ENCODE results near the gene LIMS1. TPM values are rescaled to one million over a fixed set of nuclear protein-coding genes. Genes with fewer than 3 reads are reported as not detected.

Gene LIMS1
- total RNA-seq, 2 donors from 2014 or later, result 171 to 199 TPM

DNA sequence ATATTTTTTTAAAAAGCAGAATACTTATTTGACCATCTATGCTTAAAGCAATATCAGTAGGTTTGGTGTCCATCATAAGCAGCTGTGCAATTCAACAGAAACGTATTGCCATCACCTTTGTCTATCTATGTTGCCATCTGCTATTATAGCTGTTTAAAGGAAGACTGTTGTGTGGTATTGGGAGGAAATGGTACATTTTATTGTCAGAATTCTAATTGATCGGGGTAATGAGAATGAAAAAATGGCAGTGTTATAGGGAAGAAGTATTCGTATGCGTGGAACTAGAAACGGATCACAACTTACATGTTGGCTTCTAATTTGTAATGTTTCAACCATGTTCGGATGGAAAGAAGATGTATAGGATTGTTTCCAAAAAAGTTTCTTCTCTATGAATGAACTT lies 94.7 kb downstream of the LIMS1 start:
- no peak for ATAC-seq (ENCODE audit: insufficient number of reproducible peaks, low FRiP score, low read depth)
- no peak for DNase-seq (ENCODE audit: low spot score)
- no peaks in the 10 kb centered on the region for H3K27me3 ChIP-seq (replicated peaks; ENCODE audit: insufficient read depth)
- TF ChIP-seq CTCF (IDR thresholded peaks at IDR 0.05), result no peak
- H3K4me1 ChIP-seq (ENCODE audit: control insufficient read depth in 1 of 2, low read depth in 2 of 2), result peaks cover 40 to 47% of the 10 kb centered on the region in 2 donors
- H3K36me3 ChIP-seq, result no peaks in the 10 kb centered on the region
- no peak overlapping the region for H3K27ac ChIP-seq
- no peaks in the 10 kb centered on the region for H3K9me3 ChIP-seq
- H3K4me3 ChIP-seq, result no peak overlapping the region

- DNase-seq (ENCODE audit: low spot score) (no peak), ATAC-seq (ENCODE audit: insufficient number of reproducible peaks, low FRiP score, low read depth) (no peak)
- no peak overlapping the region for H3K27ac ChIP-seq
- no peak overlapping the region for H3K4me3 ChIP-seq
- H3K9me3 ChIP-seq, result no peaks in the 10 kb centered on the region
- H3K27me3 ChIP-seq (replicated peaks; ENCODE audit: insufficient read depth), result no peaks in the 10 kb centered on the region
- no peak for TF ChIP-seq CTCF (IDR thresholded peaks at IDR 0.05)
- no peaks in the 10 kb centered on the region for H3K36me3 ChIP-seq
- peaks cover 37 to 47% of the 10 kb centered on the region in 2 donors for H3K4me1 ChIP-seq (ENCODE audit: control insufficient read depth in 1 of 2, low read depth in 2 of 2)
Observed at GRCh38 chr2:108629417-108629816, 95.1 kb downstream of the LIMS1 start.

- ATAC-seq (ENCODE audit: insufficient number of reproducible peaks, low FRiP score, low read depth), result no peak
- H3K27ac ChIP-seq, result no peak overlapping the region
Observed at GRCh38 chr2:108630567-108631405, 96.5 kb downstream of the LIMS1 start.

DNA sequence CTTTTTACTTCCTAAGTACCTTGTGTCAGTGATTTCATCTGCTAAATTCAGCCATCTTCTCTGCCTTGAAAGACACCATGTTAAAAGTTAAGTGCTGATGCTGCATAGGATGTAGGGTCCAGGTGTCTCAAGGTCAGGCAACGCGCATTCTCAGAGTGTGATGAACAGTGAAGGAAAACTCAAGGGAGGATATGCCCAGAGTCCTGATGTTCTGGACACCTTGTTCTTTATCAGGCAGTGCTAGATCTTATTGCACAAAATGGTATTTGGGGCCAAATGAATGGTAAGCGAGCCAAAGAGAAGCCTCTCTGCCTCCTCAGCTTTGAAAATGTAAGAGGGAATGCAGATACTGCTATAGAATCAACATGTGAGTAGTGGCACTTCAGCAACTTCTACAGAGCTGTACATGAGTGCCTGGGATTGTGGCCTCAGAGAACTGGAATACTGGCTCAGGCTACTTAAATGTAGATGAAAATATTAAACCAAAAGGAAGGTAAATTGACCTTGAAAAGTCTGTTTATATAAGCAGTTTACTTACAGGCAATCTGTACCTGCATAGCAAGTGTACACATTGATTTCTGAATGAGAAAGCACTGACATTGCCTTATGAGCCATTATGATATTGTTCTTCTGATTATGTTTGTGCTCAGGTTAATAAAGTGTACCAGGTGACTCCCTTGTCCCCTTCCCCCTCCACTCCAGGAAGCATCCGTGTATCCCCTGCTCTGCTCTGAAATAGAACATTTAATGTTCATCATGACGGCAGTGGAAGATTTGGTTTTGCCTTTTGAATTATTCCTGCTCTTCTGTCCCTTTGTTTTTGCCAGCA lies 98.3 kb downstream of the LIMS1 start:
- Histone ChIP-seq H3K27ac (no peak overlapping the region), H3K4me3 (no peak overlapping the region), H3K4me1 (ENCODE audit: control insufficient read depth in 1 of 2, low read depth in 2 of 2) (peaks cover 37 to 62% of the 10 kb centered on the region in 2 donors), H3K36me3 (no peaks in the 10 kb centered on the region), H3K27me3 (replicated peaks; ENCODE audit: insufficient read depth) (no peaks in the 10 kb centered on the region), H3K9me3 (no peaks in the 10 kb centered on the region)
- TF ChIP-seq CTCF (IDR thresholded peaks at IDR 0.05), result no peak
- no peak for ATAC-seq (ENCODE audit: insufficient number of reproducible peaks, low FRiP score, low read depth)
- DNase-seq (ENCODE audit: low spot score), result no peak

More at GRCh38 chr2:108630567-108631405, 96.5 kb downstream of the LIMS1 start:
- Histone ChIP-seq H3K4me3 (no peak overlapping the region), H3K4me1 (ENCODE audit: control insufficient read depth in 1 of 2, low read depth in 2 of 2) (peaks cover 28 to 47% of the 10 kb centered on the region in 2 donors), H3K36me3 (no peaks in the 10 kb centered on the region), H3K27me3 (replicated peaks; ENCODE audit: insufficient read depth) (no peaks in the 10 kb centered on the region), H3K9me3 (no peaks in the 10 kb centered on the region)
- DNase-seq (ENCODE audit: low spot score), result no peak
- TF ChIP-seq CTCF (IDR thresholded peaks at IDR 0.05), result no peak

GRCh38 chr2:108633409-108633808 lies 99.1 kb downstream of the LIMS1 start:
- no peak overlapping the region for H3K27ac ChIP-seq
- TF ChIP-seq CTCF (IDR thresholded peaks at IDR 0.05), result no peak
- DNase-seq (ENCODE audit: low spot score), result no peak
- H3K9me3 ChIP-seq, result no peaks in the 10 kb centered on the region
- peaks cover 45 to 71% of the 10 kb centered on the region in 2 donors for H3K4me1 ChIP-seq (ENCODE audit: control insufficient read depth in 1 of 2, low read depth in 2 of 2)
- no peak overlapping the region for H3K4me3 ChIP-seq
- ATAC-seq (ENCODE audit: insufficient number of reproducible peaks, low FRiP score, low read depth), result no peak
- no peaks in the 10 kb centered on the region for H3K27me3 ChIP-seq (replicated peaks; ENCODE audit: insufficient read depth)
- H3K36me3 ChIP-seq, result no peaks in the 10 kb centered on the region
